Stimulated activated CD8-positive, alpha-beta memory T cell treated with anti-CD3 and anti-CD28 coated beads, Interleukin-15, amount 100 ng/mL, for 4 hours (primary cell): Measurements from ENCODE around the gene PKD1.

Experiments
- DNase-seq, 2 donors: peaks; one replicate each; pipeline ENCODE4 v3.0.0-alpha.2; 2020; ENCODE audit warnings: low read depth in 2 of 2

PKD1 gene

DNA sequence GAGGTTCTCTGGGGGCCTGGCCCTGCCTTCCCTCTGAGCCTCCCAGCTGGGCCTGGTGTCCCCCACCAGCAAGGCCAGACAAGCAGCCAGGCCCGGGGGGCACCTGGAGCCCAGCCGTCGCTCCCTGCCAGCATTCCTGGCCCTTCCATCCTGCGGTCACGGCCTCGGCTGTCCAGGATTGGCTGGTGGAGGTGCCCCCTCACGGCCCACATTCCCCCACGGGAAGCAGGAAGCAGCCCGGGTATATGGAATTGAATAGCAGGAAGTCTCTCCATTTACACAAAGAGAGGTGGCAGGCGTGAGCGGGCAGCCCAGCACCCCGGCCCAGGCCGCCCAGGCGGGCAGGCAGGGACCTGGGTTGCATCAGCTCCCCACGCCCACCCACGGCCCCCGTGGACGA lies 34.4 kb upstream of the PKD1 start:
- DNase-seq = no peak

DNA sequence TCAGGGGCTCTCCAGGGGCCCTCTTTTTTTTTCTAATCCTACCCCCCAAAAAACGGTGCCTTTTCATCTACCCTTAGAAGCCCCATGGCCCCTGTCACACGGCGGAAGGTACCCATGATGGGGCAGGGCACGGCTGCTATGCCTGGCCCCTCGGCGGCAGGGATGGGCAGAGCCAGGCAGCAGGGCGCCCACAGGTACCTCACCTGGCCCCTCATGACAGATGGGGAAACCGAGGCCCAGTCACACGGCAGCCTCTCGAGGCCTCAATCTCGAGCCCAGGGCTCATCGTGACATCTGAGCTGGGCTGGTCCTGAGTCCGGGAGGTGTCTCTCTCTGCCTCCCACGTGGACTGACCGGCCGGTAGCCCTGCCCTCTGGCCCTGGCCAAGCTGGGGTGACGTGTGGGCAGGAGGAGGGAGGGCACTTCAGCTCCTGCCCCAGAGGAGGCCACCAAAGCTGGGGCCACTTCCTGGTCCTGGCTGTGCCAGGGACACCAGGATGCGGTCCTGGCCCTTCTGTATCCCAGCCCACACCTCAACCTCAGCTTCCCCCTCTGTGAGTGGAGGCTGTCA lies 31.5 kb upstream of the PKD1 start:
- no peak for DNase-seq

DNA sequence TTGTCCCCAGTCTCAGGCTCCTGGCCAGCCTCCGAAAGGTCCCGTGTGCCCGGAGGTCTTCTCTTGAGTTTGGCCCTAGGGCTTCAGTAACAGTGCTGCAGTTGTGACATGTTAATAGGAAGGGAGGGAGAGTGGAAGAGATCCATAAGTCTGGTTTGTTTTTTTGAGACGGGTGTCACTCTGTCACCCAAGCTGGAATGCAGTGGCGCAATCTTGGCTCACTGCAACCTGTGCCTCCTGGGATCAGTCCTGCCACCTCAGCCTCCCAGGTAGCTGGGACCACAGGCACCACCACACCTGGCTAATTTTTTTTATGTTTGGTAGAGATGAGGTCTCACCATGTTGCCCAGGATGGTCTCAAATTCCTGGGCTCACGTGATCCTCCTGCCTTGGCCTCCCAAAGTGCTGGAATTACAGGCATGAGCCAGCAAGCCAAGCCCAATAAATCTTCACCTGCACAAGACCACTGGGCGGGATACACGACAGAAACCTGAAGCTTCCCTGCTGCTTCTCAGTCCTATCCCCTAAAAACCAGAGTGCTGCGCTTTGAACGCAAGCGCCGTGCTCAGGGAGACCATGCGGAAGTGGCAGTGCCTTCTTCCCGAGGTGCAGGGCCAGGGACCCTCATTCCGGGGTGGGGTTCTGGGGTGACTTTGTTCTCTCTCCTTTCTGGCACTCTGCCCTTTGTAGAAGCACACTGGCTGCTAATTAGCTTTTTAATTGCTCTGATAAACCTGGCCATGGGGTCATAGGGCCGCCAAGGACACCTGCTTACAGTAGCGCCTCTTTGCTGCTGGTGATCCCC lies 30.8 kb upstream of the PKD1 start:
- no peak for DNase-seq

DNA sequence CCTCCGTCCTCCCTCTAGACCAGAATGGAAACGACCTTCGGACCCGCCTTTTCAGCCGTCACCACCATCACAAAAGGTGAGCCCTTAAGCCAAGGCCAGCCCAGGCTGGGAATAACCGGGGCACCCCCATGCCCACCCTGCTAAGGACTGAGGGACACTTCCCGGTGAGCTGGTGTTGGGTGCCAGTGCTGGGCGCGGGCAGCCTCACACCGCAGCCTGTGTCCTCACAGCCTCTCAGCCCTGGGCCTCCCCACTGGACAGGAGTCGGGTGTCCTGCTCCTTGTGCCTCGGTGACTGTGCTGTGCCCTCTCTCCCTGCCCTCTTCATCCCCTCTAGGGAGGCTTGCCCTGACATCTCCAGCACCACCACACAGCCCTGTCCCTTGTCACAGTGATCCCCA lies 30.2 kb upstream of the PKD1 start:
- DNase-seq = no peak

DNA sequence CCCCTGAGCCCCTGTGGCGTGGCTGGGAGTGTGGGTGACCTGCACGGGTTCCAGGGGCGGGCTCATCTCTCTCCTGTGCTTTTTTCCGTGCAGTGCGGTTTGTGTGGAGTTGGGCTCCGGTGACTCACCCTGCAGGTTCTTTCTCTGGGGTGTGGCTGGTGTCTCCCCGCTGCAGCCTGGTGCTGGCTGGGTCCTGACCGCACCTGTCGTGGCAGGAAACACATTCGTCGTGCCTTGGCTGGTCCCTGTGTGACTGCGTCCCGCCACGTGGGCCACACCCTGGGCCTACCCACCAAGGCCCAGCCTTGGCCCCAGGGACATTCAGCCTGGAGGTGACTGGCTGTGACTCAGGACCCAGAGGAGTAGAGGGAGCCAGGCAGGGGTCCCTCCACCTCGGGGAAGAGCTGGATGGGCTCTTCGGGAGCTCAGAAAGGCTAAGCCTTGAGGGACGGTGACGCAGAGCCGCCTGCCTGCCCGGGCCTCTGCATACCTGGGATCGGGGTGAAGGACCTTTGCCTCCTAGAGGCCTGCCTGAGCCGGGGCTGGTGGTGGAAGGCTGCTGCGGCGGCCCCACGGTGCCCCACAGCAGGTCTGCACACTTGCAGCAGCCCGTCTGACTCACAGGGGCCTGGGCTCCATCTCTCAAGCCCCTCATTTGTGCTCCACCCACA lies 27.6 kb upstream of the PKD1 start:
- DNase-seq = no peak

DNA sequence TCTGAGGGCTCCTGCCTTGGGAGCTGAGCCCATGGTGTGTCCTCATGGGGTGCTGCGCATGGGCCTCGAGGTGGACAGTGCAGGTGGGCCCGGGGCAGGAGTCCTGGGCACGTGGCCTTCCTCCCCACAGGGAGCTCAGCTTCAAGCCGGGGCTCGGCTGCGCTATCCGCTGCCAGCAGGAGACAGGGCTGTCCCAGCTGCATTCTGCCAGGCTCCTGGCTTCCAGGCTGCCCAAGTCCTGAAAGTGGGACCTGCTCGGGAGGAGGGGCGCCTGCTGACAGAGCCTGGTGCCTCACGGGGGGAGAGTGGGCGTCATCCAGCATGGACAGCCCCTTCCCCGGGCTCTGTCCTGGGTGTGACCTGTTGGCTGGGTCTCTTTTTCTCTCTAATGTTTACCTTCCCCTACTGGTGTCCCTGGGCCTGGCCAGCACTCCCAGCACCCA lies 27.0 kb upstream of the PKD1 start:
- DNase-seq = no peak

DNA sequence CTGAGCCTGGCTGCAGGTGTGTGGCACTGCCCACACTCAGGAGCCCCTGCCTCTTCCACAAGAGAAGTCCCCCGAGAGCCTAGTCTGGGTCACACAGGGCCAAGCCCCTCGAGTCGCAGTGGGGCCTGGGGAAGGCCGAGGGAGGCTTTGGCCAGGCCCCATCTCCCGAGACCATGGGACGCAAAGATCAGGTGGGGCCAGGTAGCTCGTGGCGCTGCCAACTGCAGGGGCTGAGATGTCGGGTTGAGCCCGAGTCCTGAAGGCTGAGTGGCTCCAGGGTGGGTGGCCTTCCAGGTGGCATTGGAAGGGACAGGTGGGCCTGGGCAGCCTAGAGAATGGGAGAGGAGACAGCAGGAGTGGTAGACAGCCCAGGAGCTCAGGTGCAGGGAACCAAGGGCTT lies 26.2 kb upstream of the PKD1 start:
- DNase-seq = no peak

DNA sequence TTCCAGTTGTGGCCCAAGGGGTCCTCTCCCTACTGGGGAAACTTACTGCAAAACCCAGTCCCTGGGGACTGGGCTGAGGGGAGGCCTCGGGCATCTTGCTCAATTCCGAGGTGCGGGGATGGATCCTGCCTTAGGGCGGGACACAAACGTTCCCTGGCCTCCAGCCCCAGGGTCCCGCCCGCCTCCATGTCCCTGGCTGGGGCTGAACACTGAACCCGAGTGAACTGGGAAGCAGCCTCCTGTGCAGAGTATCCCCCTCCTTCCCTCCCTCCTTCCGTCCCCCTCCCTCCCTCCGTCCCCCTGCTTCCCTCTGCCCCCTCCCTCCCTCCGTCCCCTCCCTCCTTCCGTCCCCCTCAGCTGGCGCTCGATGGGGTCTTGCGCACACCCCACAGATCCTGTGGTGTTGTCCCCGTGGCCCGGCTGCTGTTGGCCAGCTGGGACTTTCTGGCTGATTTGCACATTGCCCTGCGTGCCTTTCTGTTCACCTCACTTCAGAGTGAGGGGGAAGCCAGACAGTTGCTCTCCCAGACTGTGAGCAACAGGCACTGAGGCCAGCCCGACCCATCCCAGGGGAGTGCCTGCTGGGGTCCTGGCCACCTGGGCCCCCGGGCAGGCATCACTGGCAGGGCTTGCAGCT lies 25.3 kb upstream of the PKD1 start:
- no peak for DNase-seq

DNA sequence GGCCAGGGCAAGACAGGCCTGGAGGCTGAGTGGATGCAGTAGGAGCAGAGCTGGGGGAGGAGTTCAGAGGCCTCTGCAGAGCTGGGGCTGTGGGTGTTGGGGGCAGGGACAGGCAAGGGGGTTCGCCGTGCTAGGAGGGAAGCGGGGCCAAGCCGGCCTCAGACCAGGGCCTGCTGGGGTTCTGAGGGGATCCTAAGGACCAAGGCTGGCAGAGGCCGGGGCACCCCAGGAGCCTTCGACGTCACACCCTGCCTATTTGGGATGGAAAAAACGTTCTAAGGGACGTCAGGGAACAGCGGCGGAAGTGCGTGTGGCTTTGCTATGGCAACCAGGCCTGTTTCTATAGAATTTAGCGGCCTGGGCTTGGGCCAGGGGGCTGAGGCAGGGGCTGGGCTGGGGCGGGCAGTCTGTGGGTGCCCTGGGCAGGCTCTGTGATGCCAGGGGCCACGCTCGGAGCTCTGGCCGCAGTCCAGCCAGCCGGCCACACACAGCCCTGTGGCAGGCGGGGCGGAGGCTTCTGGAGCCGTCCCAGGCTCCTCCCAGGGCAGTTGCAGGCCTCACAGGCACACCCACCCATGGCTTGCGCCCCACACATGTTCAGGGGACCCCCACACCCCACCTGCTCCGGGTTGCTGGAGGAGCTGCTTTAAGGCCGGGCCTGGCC lies 23.6 kb upstream of the PKD1 start:
- DNase-seq = no peak

DNA sequence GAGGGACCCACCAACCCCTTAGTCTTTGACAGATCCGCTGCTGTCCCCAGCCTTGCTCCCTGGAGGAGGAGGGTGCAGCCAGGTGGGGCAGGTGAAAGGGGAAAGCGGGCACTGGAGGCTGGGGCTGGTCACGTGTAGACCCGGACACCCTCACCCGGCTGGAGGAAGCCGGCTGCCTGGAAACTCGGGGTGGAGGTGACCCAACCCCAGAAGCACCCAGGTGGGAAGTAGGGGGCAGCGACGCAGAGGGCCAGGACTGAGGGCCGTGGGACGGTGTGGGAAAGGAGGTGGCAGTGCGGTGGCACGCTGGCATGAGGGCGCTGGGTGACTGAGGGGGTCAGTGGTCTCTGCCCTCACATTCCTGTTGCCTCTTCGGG lies 22.6 kb upstream of the PKD1 start:
- no peak for DNase-seq

DNA sequence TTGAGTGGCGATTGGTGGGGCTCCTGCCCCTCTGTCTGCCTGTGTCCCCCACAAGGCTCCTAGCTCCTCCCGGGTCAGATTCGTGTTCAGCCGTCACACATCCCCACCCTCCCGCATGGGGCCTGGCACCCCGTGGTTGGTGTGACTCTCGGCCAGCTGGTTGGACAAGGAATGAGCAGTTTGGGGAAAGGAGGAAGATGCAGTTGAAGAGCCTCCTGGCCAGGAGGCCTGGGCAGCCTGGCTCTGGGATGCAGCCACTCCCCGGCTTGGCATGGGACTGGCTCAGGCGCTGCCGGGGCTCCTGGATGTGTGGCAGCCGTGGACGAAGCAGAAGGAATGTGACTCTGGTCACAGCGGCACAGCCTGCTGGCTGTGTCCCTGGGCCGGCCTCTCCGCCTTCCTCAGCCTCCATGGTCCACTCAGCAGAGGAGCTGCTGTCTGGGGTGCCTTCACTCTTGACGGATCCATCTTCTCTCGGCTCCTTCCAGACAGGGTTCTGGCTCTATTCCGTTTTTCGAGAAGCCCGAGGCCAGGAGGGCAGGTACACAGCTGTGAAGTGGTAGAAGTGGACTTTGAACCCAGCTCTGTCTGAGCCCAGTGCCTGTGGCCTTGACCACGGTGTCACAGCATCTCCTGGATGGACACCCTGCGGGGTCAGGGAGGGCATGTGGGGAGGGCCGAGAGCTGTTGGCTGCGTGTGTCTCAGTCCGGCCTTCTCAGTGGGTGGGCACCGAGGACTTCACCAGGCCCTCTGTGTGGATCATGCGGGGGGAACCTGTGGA lies 22.0 kb upstream of the PKD1 start:
- no peak for DNase-seq

DNA sequence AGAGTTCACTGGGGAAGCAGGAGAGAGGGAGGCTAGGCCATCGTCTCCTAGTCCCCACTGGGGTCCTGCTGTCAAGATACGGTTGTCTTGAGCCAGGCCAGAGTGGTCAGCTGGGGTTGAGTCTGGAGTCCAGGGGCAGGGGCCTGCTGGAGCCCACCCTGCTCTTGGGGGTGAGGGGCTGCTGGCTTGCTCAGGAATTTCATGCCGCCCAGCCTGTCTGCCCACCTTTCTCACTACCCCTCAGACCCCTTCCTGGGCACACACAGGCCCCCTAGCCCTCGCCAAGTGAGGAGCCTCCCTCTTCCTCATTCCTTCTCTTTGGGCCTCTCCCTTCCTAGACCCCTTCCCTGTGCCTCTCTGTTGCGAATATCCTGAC lies 21.1 kb upstream of the PKD1 start:
- no peak for DNase-seq

DNA sequence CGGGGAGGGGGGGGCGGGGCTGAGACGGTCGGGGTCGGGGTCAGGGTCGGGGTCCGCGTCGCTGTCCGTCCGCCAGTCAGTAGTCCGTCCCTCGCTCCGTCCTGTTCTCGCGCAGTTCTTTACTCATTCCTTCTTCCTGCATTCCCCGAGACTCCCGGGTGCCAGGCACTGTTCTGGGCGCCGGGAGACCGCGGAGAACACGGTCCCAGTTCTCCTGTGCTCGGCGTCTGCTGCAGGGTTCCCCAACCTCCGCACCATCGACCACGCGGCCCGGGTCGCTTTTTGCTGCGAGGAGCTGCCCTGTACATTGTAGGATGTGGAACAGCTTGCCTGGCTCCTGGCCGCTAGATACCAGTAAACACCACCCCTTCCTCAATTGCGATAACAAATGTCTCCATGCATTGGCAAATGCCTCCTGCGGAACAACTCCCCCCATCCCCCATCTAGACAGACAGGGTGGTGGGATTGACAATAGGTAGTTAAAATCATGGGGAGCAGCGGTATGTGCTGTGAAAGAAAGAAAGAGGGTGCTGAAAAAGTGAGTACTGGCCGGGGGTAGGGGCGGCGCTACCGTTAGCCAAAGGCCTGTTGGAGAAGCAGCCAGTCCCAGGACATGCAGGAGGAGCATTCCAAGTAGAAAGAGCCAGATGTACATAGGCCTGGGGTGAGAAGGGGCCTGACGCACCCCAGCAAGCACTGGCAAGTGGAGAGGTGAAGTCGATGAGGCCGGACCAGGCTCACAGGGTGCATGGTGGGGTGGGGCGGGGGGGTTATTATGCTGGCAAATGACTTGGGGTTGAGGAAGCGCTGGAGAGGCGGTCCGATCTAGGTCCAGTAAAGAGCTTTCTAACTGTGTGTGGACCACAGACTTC lies 20.5 kb upstream of the PKD1 start:
- no peak for DNase-seq

DNA sequence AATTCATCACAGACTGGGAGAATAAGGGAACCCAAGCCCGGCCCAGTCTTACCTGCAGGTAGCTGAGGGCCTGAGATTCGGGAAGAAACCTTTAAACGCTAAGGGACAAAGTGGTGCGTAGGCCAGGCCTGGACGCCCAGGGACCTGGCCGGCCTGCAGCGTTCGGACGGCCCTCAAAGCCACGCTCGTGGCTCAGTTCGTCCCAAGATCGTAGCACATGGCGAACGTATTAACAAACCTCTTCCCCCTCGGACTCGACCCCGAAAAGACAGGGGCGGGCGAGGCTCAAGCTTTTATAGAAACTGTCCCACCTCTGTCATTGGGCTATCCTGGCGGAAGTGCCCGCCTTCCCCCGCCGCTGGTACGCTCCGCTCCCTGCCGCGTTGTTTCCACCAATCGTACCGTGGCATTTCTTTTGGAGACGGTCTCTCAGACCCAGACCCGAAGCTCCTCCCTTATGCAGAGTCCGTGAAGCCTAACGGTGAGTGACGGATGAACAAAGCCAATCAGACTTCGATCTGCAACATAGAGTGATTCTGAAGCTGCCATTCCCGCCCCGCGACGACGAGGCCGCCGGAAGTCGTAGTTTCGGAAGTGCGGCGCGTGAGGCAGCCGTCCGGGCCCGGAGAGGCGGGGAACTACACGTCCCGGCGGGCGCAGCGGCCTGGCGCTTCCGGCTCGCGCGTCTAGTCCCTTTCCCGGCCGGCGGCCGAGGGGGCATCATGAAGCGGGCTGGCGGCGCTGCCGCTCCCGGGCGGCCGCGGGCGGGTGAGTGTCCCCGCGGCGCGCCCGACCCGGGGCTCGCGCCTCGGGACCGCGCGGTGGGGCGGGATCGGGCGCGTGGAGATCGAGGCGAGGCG lies 19.6 kb upstream of the PKD1 start, which contains the start of gene TRAF7:
TRAF7 (plus strand) TSS at position 692 of the 860 bp plus-strand sequence. CDS start 8,139 bp downstream, outside the sequence.
- peak; percentile 97 for DNase-seq

DNA sequence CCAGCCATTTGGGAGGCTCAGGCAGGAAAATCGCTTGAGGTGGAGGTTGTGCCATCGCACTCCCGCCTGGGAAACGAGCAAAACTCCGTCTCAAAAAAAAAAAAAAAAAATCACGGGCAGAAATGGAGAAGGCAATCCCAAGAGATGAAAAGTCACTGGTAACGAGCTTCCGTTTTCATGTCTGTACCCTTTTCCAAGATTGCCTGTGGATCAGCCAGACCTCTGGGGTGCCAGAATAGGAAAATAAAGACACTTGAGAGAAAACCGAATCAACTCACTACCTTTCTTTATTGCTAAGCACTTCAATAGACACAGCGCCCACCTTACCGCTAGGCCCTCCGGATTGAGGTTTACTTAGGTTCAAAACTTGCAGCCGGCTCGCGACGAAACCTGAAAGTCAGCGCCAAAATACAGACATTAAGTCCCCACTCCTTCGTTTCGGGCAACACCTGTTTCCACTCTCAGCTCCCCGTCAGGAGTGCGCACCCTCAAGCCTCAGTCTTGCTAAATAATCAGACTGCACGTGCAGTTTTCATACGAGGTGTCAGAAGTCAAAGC lies 18.9 kb upstream of the PKD1 start:
- no peak for DNase-seq

DNA sequence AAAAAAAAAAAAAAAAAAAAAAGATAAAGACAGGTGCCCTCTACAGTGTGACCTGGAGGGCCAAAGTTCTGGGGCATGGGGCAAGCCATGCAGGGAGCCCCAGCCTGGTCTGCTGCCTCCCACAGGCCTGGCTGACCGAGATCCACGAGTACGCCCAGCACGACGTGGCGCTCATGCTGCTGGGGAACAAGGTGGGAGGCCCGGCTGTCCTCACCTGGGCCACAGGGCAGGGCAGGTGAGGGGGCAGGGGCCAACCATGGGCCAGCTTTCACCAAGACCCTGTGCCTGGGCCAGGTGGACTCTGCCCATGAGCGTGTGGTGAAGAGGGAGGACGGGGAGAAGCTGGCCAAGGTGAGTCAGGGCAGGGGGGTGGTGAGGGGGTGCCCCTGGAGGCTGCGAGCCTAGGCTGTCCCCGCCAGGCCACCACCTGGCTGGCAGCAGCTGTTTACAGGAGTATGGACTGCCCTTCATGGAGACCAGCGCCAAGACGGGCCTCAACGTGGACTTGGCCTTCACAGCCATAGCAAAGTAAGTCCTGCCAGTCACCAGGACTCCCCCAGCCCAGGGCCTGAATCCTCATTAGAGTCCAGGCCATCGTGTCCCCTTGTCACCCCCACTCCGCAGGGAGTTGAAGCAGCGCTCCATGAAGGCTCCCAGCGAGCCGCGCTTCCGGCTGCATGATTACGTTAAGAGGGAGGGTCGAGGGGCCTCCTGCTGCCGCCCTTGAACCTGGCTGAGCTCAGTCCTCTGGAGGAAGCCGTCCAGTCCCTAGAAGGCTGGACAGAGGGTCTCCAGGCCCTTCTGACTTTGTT lies 17.2 kb upstream of the PKD1 start:
- DNase-seq = no peak

DNA sequence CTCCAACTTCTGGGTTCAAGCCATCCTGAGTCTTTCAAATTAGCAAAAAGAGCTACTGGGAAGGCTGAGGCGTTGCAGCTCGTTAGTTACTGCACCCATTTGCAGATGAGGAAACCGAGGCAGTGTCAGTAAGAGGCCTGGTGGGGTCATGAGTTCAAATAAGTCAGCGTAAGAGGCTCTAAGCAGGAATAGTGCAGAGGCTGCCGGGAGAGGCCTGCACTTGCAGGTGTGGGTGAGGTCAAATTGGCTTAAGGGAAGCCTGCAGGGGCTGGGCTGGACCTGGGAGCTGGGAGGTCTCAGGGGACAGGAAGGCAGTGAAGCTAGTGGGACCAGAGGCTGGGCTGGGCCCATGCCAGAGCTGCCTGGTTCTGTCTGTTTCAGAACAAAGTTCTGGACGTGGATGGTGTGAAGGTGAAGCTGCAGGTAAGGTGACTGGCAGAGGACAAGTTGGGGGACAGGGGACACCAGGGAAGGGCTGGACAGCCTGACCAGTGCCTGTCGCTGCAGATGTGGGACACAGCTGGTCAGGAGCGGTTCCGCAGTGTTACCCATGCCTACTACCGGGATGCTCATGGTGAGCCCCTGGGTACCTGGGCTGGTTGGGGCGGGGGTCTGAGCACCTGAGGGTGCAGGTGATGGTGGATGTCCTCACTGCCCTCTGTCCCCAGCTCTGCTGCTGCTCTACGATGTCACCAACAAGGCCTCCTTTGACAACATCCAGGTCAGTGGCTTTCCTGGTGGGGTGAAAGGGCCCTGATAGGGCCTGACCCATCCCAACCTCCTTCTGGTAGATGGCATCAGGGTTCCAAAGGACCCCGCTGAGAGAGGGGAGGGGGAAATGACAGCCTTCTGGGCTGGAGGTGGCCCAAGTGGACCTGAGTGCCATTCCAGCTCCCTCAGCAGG lies 15.7 kb upstream of the PKD1 start:
- DNase-seq = no peak
